Duodenal mucosa (tissue), 2 donors: ENCODE measurements around the gene PEX10.
"Not testable (repeated sequence)": the region's sequence is repeated elsewhere in the genome, so short reads cannot be mapped to it uniquely, and the experiment has no call there.

Source experiments
- H3K27ac ChIP-seq: one replicate; pipeline ENCODE4 v1.7.0; 2013; ENCODE audit warnings: low read depth, low read length
- H3K27me3 ChIP-seq, 2 donors: one replicate each; pipeline ENCODE4 v1.7.0; 2013; ENCODE audit warnings: low read length in 2 of 2, control low read depth in 1 of 2; ENCODE audit not compliant: insufficient read depth in 2 of 2, control insufficient read depth in 1 of 2
- H3K36me3 ChIP-seq, 2 donors: one replicate each; pipeline ENCODE4 v1.7.0; 2013; ENCODE audit warnings: low read length in 2 of 2, control low read depth in 1 of 2; ENCODE audit not compliant: insufficient read depth in 2 of 2, control insufficient read depth in 1 of 2
- H3K4me1 ChIP-seq, 2 donors: one replicate each; pipeline ENCODE4 v1.7.0; 2013; ENCODE audit warnings: low read length in 2 of 2, control low read depth in 1 of 2; ENCODE audit not compliant: insufficient read depth in 2 of 2, control insufficient read depth in 1 of 2
- H3K4me3 ChIP-seq, 2 donors: one replicate each; pipeline ENCODE4 v1.7.0; 2013; ENCODE audit warnings: low read length in 2 of 2, low read depth in 1 of 2
- H3K9ac ChIP-seq, 2 donors: one replicate each; pipeline ENCODE4 v1.7.0; 2013; ENCODE audit warnings: low read length in 2 of 2, low read depth in 1 of 2
- H3K9me3 ChIP-seq, 2 donors: one replicate each; pipeline ENCODE4 v1.7.0; 2013; ENCODE audit warnings: low read length in 2 of 2, control low read depth in 1 of 2; ENCODE audit not compliant: control insufficient read depth in 1 of 2

The PEX10 gene

GRCh38 chr1:2444138-2444591, 31.8 kb upstream of the PEX10 start:
- H3K27ac ChIP-seq, result no peak overlapping the region
- no peaks in the 10 kb centered on the region for H3K36me3 ChIP-seq
- H3K9ac ChIP-seq, result no peak overlapping the region
- H3K4me3 ChIP-seq, result no peak overlapping the region
- H3K27me3 ChIP-seq, result peaks cover 27 to 28% of the 10 kb centered on the region in 2 donors
- H3K9me3 ChIP-seq, result no peaks in the 10 kb centered on the region
- H3K4me1 ChIP-seq, result no peaks in the 10 kb centered on the region

- Histone ChIP-seq H3K27ac (no peak overlapping the region), H3K4me1 (no peaks in the 10 kb centered on the region), H3K36me3 (no peaks in the 10 kb centered on the region), H3K4me3 (no peak overlapping the region), H3K9ac (no peak overlapping the region), H3K27me3 (peaks cover 27 to 28% of the 10 kb centered on the region in 2 donors), H3K9me3 (no peaks in the 10 kb centered on the region)
Measured at GRCh38 chr1:2443277-2444137, 31.1 kb upstream of the PEX10 start.

GRCh38 chr1:2442661-2443060, 30.3 kb upstream of the PEX10 start:
- H3K9ac ChIP-seq, result no peak overlapping the region
- no peaks in the 10 kb centered on the region for H3K36me3 ChIP-seq
- H3K4me1 ChIP-seq, result no peaks in the 10 kb centered on the region
- peaks cover 26 to 27% of the 10 kb centered on the region in 2 donors for H3K27me3 ChIP-seq
- no peak overlapping the region for H3K27ac ChIP-seq
- H3K9me3 ChIP-seq, result no peaks in the 10 kb centered on the region
- H3K4me3 ChIP-seq, result no peak overlapping the region

- no peaks in the 10 kb centered on the region for H3K4me1 ChIP-seq
- no peak overlapping the region for H3K9ac ChIP-seq
- no peaks in the 10 kb centered on the region for H3K36me3 ChIP-seq
- H3K4me3 ChIP-seq, result no peak overlapping the region
- peaks cover 25 to 27% of the 10 kb centered on the region in 2 donors for H3K27me3 ChIP-seq
- H3K27ac ChIP-seq, result no peak overlapping the region
- H3K9me3 ChIP-seq, result no peaks in the 10 kb centered on the region
Measured at GRCh38 chr1:2441746-2442145, 29.4 kb upstream of the PEX10 start.

- not testable (repeated sequence) for H3K36me3 ChIP-seq, H3K27ac ChIP-seq, H3K4me1 ChIP-seq, H3K9me3 ChIP-seq, H3K4me3 ChIP-seq, H3K9ac ChIP-seq
- peaks cover 22 to 27% of the 10 kb centered on the region in 2 donors for H3K27me3 ChIP-seq
Measured at GRCh38 chr1:2440346-2440745, 28.0 kb upstream of the PEX10 start.

- Histone ChIP-seq H3K9me3 (no peaks in the 10 kb centered on the region), H3K4me1 (no peaks in the 10 kb centered on the region), H3K9ac (no peak overlapping the region), H3K27me3 (peaks cover 13 to 18% of the 10 kb centered on the region in 2 donors), H3K4me3 (no peak overlapping the region), H3K27ac (no peak overlapping the region), H3K36me3 (no peaks in the 10 kb centered on the region)
Measured at GRCh38 chr1:2439369-2439768, 27.0 kb upstream of the PEX10 start.

GRCh38 chr1:2438641-2439040, 26.3 kb upstream of the PEX10 start:
- Histone ChIP-seq H3K9me3 (no peaks in the 10 kb centered on the region), H3K27ac (no peak overlapping the region), H3K27me3 (peaks cover 11 to 16% of the 10 kb centered on the region in 2 donors), H3K4me3 (no peak overlapping the region), H3K36me3 (no peaks in the 10 kb centered on the region), H3K9ac (no peak overlapping the region), H3K4me1 (no peaks in the 10 kb centered on the region)

- Histone ChIP-seq H3K4me3 (no peak overlapping the region), H3K4me1 (no peaks in the 10 kb centered on the region), H3K9me3 (no peaks in the 10 kb centered on the region), H3K27ac (no peak overlapping the region), H3K27me3 (peaks cover 12 to 13% of the 10 kb centered on the region in 2 donors), H3K9ac (no peak overlapping the region), H3K36me3 (no peaks in the 10 kb centered on the region)
Measured at GRCh38 chr1:2438038-2438437, 25.7 kb upstream of the PEX10 start.

- Histone ChIP-seq H3K4me1 (no peaks in the 10 kb centered on the region), H3K9ac (no peak overlapping the region), H3K27me3 (peaks cover 9 to 11% of the 10 kb centered on the region in 2 donors), H3K9me3 (no peaks in the 10 kb centered on the region), H3K4me3 (no peak overlapping the region), H3K27ac (no peak overlapping the region), H3K36me3 (no peaks in the 10 kb centered on the region)
Measured at GRCh38 chr1:2437617-2438016, 25.3 kb upstream of the PEX10 start.

GRCh38 chr1:2436876-2437275, 24.5 kb upstream of the PEX10 start:
- H3K9ac ChIP-seq, result no peak overlapping the region
- no peaks in the 10 kb centered on the region for H3K36me3 ChIP-seq
- no peaks in the 10 kb centered on the region for H3K9me3 ChIP-seq
- no peak overlapping the region for H3K27ac ChIP-seq
- peaks cover 2 to 8% of the 10 kb centered on the region in 2 donors for H3K27me3 ChIP-seq
- no peak overlapping the region for H3K4me3 ChIP-seq
- H3K4me1 ChIP-seq, result no peaks in the 10 kb centered on the region
